Gastroesophageal sphincter (tissue), 3 donors: Measurements from ENCODE around the gene BRIP1.
"Not testable (repeated sequence)": the region's sequence is repeated elsewhere in the genome, so short reads cannot be mapped to it uniquely, and the experiment has no call there.

Experiments
- EP300 ChIP-seq: sonication (generic); formaldehyde crosslinking; IDR thresholded peaks from one replicate; pipeline ENCODE4 v1.6.1; 2017; ENCODE audit warnings: antibody characterized with exemption, mild to moderate bottlenecking
- POLR2A ChIP-seq, 2 donors: fragments of 450-650 bp; IDR thresholded peaks; one replicate each; pipeline ENCODE4 v1.6.1; 2017; ENCODE audit warnings: antibody characterized with exemption in 2 of 2, mild to moderate bottlenecking in 2 of 2, moderate library complexity in 1 of 2
- TF ChIP-seq, protein P1 (sequence below), 4 experiments: fragments of 200-600 bp in 2 of 4; fragments of 450-650 bp in 2 of 4; sonication (generic) in 1 of 4; IDR thresholded peaks; one replicate each; pipeline ENCODE4 v1.5.1; 2017 to 2019; ENCODE audit warnings: antibody characterized with exemption in 4 of 4, mild to moderate bottlenecking in 2 of 4, moderate library complexity in 2 of 4

- TF ChIP-seq EP300; POLR2A (IDR thresholded peaks at IDR 0.05): not testable (repeated sequence)
- TF ChIP-seq, protein P1, sequence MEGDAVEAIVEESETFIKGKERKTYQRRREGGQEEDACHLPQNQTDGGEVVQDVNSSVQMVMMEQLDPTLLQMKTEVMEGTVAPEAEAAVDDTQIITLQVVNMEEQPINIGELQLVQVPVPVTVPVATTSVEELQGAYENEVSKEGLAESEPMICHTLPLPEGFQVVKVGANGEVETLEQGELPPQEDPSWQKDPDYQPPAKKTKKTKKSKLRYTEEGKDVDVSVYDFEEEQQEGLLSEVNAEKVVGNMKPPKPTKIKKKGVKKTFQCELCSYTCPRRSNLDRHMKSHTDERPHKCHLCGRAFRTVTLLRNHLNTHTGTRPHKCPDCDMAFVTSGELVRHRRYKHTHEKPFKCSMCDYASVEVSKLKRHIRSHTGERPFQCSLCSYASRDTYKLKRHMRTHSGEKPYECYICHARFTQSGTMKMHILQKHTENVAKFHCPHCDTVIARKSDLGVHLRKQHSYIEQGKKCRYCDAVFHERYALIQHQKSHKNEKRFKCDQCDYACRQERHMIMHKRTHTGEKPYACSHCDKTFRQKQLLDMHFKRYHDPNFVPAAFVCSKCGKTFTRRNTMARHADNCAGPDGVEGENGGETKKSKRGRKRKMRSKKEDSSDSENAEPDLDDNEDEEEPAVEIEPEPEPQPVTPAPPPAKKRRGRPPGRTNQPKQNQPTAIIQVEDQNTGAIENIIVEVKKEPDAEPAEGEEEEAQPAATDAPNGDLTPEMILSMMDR (IDR thresholded peaks at IDR 0.05): not testable (repeated sequence)
Measured at GRCh38 chr17:61860397-61860796, 2.9 kb downstream of the BRIP1 start.
